OCI-LY7 (cell line): ENCODE measurements around the gene NUBP2.

Source experiments
- EZH2phosphoT487 ChIP-seq: fragments of 200-600 bp; sonication (generic); IDR thresholded peaks from 2 replicates; pipeline ENCODE4 v1.6.1; 2018; ENCODE audit warnings: low read depth, borderline replicate concordance, mild to moderate bottlenecking, mixed run types, antibody characterized with exemption, low read length, moderate library complexity, mixed read lengths
- TF ChIP-seq, protein P1 (sequence below): fragments of 200-600 bp; sonication (generic); conservative IDR thresholded peaks from 2 replicates; pipeline ENCODE4 v1.5.1; 2014; ENCODE audit warnings: mild to moderate bottlenecking, antibody characterized with exemption, low read length, moderate library complexity, mixed read lengths

DNA sequence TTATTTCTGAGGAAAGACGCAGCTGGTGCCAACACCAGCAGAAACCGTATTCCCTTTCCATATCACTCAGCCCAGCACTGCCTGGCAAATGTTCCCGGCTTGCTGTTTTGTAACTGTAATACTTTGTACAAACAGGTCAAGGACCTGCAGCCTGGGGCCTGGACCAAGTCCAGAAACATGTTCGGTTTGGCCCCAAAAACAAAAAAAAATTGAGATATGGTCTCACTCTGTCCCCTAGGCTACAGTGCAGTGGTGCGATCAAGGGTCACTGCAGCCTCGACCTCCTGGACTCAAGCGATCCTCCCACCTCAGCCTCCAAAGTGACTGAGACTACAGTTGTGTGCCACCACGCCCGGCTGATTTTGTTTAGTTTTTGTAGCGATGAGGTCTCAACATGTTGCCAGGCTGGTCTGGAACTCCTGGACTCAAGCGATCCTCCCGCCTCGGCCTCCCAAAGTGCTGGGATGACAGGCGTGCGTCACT lies 42.7 kb downstream of the NUBP2 start:
- TF ChIP-seq, protein P1, sequence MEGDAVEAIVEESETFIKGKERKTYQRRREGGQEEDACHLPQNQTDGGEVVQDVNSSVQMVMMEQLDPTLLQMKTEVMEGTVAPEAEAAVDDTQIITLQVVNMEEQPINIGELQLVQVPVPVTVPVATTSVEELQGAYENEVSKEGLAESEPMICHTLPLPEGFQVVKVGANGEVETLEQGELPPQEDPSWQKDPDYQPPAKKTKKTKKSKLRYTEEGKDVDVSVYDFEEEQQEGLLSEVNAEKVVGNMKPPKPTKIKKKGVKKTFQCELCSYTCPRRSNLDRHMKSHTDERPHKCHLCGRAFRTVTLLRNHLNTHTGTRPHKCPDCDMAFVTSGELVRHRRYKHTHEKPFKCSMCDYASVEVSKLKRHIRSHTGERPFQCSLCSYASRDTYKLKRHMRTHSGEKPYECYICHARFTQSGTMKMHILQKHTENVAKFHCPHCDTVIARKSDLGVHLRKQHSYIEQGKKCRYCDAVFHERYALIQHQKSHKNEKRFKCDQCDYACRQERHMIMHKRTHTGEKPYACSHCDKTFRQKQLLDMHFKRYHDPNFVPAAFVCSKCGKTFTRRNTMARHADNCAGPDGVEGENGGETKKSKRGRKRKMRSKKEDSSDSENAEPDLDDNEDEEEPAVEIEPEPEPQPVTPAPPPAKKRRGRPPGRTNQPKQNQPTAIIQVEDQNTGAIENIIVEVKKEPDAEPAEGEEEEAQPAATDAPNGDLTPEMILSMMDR = no peak
- TF ChIP-seq EZH2phosphoT487 = no peak
